Upper lobe of left lung (tissue), 4 donors: ENCODE results near the gene RING1.

Experiments
- CTCF ChIP-seq, 6 experiments: fragments of 450-650 bp in 4 of 6; fragments of 200-600 bp in 2 of 6; sonication (generic) in 2 of 6; IDR thresholded peaks; one replicate each; pipeline ENCODE4 v1.5.1; 2016 to 2019; ENCODE audit warnings: antibody characterized with exemption in 6 of 6
- POLR2A ChIP-seq, 4 donors: fragments of 450-650 bp; IDR thresholded peaks; one replicate each; pipeline ENCODE4 v1.5.1; 2016 to 2017; ENCODE audit warnings: antibody characterized with exemption in 4 of 4, mild to moderate bottlenecking in 2 of 4

- TF ChIP-seq CTCF (IDR thresholded peaks at IDR 0.05) (peak in 2 of 6 experiments; percentile 10 to 21), POLR2A (IDR thresholded peaks at IDR 0.05) (peak in 2 of 4 donors; percentile 79 to 88)
Observed at GRCh38 chr6:33200219-33201146, 7.8 kb upstream of the RING1 start, which contains the start of the genes RXRB and SLC39A7.
